GM12891 (cell line): Measurements from ENCODE around the gene PPM1H.

Source experiments
- POLR2A ChIP-seq: IDR thresholded peaks from 2 replicates; pipeline ENCODE4 v1.6.1; 2011; ENCODE audit warnings: low read depth, low read length, control low read depth
- POLR2AphosphoS5 ChIP-seq: IDR thresholded peaks from 2 replicates; pipeline ENCODE4 v1.6.1; 2011; ENCODE audit warnings: low read depth, low read length, control low read depth
- SPI1 ChIP-seq: IDR thresholded peaks from 2 replicates; pipeline ENCODE4 v1.6.1; 2011; ENCODE audit warnings: low read depth, low read length, control low read depth
- TAF1 ChIP-seq: IDR thresholded peaks from 2 replicates; pipeline ENCODE4 v1.6.1; 2011; ENCODE audit warnings: low read depth, low read length, control low read depth

GRCh38 chr12:62647586-62647985 is 287.4 kb downstream of the PPM1H start:
- no peak for TF ChIP-seq SPI1
- TF ChIP-seq POLR2A: no peak
- TF ChIP-seq POLR2AphosphoS5: no peak
- no peak for TF ChIP-seq TAF1
